GM18861 (cell line): ENCODE data around the gene TMEM201.

ENCODE experiments used
- ATAC-seq: cut with Tn5 transposase; IDR thresholded peaks from one replicate; pipeline ENCODE4 v1.9.1; 2021; ENCODE audit not compliant: unreplicated experiment

The TMEM201 gene

GRCh38 chr1:9599741-9600140 lies 11.0 kb downstream of the TMEM201 start:
- ATAC-seq = no peak

DNA sequence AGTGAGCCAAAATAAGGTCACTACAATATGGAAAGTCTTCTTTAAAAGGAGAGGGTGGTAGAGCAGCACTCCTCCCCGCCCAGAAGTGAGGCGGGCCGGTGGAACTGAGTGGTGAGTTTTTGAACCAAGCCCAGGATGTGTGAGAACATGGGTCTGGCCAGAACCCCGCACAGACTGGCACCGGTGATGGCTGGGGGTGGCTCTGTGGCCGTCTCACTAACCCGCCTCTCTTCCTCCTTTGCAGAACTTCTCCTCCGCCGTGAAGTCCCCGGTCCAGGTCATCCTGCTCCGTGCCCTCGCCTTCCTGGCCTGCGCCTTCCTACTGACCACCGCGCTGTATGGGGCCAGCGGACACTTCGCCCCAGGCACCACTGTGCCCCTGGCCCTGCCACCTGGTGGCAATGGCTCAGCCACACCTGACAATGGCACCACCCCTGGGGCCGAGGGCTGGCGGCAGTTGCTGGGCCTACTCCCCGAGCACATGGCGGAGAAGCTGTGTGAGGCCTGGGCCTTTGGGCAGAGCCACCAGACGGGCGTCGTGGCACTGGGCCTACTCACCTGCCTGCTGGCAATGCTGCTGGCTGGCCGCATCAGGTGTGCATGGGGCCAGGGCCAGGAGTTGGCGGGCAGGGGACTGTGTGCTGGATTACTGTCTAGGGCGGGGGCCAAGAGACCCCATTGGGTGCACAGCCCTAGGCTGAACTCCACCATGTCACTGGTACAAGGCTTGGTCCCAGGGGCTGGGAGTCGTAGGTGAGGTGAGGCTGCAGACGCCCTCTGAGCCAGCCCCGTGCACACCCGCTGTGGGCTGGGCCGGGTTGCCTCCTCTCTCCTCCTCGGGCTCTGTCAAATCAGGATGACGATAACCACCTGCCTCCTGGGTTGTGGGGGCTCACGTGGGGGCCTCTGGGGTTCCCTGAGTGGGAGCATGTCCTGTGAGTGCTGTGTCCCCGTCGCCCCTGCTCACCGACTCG lies 12.4 kb downstream of the TMEM201 start:
- ATAC-seq = no peak

- no peak for ATAC-seq
Observed at GRCh38 chr1:9601942-9602793, 13.5 kb downstream of the TMEM201 start.

- ATAC-seq = no peak
Observed at GRCh38 chr1:9602794-9603167, 14.1 kb downstream of the TMEM201 start.

GRCh38 chr1:9603307-9603706 lies 14.6 kb downstream of the TMEM201 start:
- ATAC-seq = no peak

- ATAC-seq = no peak
Observed at GRCh38 chr1:9603766-9604753, 15.3 kb downstream of the TMEM201 start.

DNA sequence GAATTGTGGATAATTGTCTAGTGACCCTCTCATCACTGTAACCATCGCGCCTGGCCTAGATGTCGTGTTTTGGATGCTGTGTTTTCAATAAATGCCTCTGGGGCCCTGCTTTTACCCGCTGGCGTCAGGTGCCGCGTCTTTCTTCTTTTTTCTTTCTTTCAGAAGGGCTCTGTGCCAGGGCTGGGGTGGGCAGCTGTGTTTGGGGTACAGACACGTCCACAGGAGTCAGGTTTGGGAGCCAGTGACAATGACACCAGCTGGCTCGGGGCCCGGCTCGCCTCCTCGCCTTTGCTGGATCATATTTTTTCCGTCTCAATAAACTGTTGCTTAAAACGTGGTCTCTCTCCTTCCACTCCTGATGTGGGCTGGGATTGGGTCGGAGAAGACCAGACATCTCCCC lies 16.1 kb downstream of the TMEM201 start:
- no peak for ATAC-seq

DNA sequence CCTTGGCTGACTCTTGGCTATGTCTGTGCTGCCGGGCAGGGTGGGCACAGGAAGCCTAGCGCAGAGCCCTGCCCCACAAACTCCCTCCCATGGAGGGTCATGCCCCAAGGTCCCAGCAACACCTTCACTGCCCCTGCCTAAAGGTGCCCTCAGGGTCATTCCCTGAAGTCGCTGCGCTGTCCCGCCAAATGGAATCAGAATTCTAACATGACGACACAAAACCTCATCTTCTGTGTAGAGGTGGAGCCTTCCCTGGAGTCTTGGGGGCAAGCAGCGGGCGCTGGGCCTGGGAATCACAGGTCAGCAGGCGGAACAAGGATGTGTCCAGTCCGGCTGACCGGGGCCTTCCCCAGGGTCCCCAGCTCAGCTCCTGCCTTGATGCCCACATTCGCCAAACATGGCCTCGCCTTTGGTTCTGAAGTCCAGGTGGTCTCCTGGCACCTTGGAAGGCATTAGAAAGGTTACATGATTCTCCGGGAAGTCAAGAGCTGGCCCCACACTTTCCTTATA lies 17.3 kb downstream of the TMEM201 start:
- ATAC-seq = no peak

- no peak for ATAC-seq
Observed at GRCh38 chr1:9606458-9606857, 17.7 kb downstream of the TMEM201 start.

DNA sequence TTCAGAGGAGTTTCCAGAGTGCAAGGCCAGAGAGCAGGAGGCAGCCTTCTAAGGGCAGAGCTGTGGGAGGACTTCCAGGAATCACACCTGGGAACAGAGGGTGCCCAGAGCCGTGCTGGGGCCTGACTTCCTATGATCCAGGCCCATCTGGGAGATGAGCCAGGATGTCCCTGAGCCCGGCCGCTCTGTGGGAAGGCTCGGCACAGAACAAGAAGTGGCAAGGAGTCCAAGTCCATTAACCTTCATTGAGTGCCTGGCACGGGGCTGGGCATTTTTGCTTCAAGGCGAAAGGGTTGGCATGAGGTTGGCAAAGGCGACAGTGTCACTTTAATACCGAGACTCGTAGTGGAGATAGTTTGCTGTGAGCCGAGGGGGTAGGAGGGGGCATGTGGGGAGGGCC lies 18.2 kb downstream of the TMEM201 start:
- ATAC-seq = no peak

DNA sequence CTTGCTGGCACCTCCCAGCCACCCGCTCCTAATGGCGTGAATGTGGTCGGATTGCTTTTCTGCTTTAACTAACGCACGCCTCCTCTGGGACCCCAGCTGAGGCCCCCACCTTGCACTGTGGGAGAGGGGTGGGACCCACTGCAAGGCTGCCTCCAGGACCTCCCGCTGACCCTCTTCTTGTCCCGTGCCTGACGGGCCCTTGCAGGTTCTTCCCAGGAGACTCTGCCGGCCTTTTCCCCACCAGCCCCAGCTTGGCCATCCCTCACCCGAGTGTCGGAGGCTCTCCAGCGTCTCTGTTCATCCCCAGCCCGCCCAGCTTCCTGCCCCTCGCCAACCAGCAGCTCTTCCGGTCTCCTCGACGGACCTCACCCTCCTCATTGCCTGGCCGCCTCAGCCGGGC lies 18.6 kb downstream of the TMEM201 start:
- ATAC-seq = no peak

- no peak for ATAC-seq
Observed at GRCh38 chr1:9609998-9610397, 21.3 kb downstream of the TMEM201 start.

GRCh38 chr1:9610548-9610947 lies 21.8 kb downstream of the TMEM201 start:
- no peak for ATAC-seq

DNA sequence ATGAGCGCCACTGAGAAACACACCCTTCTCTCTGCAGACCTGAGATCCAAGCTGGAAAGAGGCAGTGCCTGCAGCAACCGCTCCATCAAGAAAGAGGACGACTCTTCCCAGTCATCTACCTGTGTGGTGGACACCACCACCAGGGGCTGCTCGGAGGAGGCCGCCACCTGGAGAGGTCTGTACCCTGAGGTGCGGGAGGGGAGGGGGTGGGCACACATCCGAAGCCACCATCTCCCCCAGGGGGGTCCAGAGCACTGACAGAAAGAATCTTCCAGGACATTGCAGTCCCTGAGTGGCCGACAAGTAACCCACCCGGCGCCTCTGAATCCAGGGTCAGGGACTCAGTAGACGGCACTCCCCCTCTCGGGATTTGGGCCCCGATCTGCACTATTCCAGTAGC lies 23.0 kb downstream of the TMEM201 start:
- ATAC-seq = no peak

DNA sequence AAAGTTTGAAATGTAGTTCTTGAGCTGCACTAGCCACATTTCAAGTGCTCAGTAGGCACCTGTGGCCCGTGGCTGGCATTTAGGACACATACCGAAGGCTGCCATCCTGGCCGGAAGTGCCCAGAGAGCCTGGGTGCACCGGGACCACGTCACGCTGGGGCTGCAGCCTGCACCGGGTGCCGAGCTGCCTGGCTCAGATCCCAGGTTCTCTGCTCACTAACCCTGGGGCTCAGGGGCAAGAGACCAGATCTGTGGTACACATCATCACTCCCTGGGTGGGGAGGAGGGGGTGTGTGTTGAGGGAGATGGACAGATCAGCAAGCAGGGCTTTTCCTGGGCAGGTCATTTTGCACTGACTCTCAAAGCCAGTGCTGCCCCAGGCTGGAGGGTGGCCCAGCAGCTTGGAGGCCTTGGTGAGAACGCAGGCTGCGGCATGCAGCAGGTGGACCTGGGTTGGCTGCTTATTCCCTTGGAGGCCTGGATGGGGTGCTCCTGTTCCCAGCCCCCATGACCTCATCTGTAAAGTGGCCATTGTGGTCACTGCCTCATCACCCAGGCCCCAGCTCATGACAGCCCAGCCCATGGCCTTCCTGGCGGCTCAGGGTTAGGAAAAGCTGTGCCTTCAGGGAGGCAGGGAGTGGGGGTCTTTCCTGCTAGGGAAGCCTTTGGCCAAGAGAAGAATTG lies 23.6 kb downstream of the TMEM201 start:
- no peak for ATAC-seq

- ATAC-seq = no peak
Observed at GRCh38 chr1:9612871-9613624, 24.3 kb downstream of the TMEM201 start.

GRCh38 chr1:9613625-9614299 lies 25.1 kb downstream of the TMEM201 start:
- no peak for ATAC-seq

DNA sequence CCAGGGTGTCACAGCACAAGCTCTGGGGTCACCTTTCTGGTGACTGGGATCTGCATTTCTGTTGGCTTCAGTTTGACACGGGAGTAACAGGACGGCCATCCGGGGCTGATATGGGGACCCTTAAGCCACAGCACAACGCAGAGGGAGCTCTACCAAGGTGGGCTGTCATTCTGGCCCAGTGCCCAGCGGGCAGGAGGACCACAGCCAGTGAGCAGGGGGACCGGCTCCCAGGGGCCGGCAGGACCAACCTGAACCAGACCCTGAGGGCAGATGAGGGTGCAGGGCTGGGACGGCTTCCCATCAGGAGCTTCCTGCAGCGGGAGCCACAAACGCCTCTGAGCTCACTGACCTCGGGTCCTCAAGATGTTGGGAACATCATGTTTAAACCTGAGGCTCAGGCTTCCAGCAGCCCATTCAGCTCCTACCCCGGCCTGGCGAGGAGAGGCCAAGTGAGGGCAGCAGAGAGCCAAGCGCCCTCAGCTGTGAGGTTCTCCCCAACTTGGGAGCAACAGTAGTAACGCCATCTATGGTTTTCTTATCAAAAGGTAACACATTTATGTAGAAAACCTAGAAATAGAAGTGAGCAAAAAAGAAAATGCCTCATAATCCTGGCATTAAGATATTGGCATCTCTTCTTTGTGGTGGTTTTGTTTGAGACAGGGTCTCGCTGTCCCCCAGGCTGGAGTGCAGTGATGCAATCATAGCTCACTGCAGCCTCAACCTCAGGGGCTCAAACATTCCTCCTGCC lies 26.8 kb downstream of the TMEM201 start:
- ATAC-seq = no peak
